GM12874 (cell line): ENCODE results near the gene CNFN.

Experiments used
- TF ChIP-seq, protein P1 (sequence below): IDR thresholded peaks from 2 replicates; pipeline ENCODE4 v1.5.1; 2011; ENCODE audit warnings: low read depth, mild to moderate bottlenecking, control low read depth, low read length, moderate library complexity; ENCODE audit not compliant: insufficient read depth

The CNFN gene

DNA sequence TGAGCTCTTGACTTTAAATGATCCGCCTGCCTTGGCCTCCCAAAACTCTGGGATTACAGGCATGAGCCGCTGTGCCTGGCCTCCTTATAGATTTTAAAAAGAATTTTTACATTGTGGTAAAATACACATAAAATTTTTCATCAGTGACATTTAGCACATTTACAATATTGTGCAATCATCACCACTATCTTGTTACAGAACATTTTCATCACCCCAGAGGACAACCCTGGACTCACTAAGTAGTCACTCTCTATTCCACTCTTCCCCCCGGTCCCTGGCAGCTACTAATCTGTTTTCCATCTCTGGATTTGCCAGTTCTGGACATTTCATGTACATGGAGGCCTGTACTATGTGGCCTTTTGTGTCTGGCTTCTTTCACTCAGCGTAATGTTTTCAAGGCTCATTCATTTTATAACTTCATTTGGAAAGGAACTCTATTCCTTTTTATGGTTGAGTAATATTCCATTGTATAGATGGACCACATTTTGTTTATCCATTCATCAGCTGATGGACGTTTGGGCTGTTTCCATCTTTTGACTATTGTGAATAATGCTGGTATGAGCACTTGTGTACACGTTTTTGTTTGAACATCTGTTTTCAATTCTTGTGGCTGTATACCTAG, 44.8 kb downstream of the CNFN start:
- TF ChIP-seq, protein P1, sequence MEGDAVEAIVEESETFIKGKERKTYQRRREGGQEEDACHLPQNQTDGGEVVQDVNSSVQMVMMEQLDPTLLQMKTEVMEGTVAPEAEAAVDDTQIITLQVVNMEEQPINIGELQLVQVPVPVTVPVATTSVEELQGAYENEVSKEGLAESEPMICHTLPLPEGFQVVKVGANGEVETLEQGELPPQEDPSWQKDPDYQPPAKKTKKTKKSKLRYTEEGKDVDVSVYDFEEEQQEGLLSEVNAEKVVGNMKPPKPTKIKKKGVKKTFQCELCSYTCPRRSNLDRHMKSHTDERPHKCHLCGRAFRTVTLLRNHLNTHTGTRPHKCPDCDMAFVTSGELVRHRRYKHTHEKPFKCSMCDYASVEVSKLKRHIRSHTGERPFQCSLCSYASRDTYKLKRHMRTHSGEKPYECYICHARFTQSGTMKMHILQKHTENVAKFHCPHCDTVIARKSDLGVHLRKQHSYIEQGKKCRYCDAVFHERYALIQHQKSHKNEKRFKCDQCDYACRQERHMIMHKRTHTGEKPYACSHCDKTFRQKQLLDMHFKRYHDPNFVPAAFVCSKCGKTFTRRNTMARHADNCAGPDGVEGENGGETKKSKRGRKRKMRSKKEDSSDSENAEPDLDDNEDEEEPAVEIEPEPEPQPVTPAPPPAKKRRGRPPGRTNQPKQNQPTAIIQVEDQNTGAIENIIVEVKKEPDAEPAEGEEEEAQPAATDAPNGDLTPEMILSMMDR = no peak

DNA sequence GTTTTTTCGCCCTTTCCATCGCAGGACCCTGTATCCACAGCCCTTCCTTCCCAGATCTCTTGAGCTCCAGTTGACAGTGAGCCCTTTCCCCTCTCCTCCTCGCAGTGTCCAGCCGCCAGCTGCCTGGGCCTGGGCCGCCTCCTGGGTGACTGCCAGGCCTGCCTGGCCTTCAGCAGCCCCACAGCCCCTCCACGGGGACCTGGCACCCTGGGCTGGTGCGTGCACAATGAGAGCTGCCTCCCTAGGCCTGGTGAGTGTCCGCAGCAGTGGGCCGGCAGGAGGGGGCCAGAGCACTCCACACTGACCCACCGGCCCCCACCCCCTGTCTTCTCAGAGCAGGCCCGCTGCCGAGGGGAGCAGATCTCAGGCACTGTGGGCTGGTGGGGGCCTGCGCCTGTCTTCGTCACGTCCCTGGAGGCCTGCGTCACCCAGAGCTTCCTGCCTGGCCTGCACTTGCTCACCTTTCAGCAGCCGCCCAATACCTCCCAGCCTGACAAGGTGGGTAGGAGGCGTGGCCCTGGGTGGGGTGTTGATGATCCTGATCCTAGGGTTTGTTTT, 45.7 kb downstream of the CNFN start:
- TF ChIP-seq, protein P1 = no peak

DNA sequence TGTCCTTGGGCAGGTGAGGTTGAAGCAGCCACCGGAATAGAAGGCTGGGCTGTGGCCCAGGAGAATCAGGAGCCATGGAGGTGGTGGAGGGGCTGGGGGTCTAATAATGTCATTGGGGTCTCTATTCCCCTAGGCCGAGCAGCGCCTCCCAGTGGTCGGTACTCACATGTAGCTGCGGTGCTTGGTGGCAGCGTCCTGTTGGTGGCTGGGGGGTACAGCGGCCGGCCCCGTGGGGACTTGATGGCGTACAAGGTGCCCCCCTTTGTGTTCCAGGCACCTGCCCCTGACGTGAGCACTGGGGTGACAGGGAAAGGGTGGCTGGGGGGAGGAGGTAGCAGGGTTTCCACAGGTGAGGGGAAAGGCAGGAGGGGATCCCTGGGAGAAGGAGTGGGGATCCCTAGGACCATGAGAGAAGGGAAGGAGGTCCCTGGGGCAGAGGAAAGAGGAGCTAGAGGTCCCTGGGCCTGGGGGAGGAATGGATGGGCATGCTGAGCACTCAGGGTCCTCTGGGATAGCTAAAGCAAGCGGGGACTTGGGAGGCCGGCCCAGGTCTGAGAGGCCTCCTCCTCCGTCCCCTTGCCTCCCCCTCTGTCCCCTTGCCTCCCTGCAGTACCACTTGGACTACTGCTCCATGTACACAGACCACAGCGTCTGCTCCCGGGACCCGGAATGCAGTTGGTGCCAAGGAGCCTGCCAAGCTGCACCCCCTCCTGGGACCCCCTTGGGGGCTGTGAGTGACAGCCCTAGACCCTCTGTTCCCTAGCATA, 46.6 kb downstream of the CNFN start:
- TF ChIP-seq, protein P1 = 0 out of 2 replicates have a peak, but pooled peaks have one; percentile 39
